ENCODE data around the gene PRKAG2.

GRCh38 chr7:151601521-151602305, 275.2 kb downstream of the PRKAG2 start:
- TF ChIP-seq STAG1 (CRISPR knock-in tag; IDR thresholded peaks at IDR 0.05), result no peak
- TF ChIP-seq FOXK1 (CRISPR knock-in tag; IDR thresholded peaks at IDR 0.05; ENCODE audit: borderline replicate concordance, low read depth), result no peak
- no peak for TF ChIP-seq CTCF (CRISPR knock-in tag; IDR thresholded peaks at IDR 0.05)
- no peak for TF ChIP-seq TCF7L2 (IDR thresholded peaks at IDR 0.05; ENCODE audit: low read depth, low read length)
- no peak for TF ChIP-seq RBM22 (optimal IDR thresholded peaks at IDR 0.05; ENCODE audit: low read length)
- no peak for TF ChIP-seq THAP11 (CRISPR knock-in tag; IDR thresholded peaks at IDR 0.05)
- TF ChIP-seq SMAD1 (CRISPR knock-in tag; IDR thresholded peaks at IDR 0.05; ENCODE audit: borderline replicate concordance, low read depth), result no peak
- no peak for TF ChIP-seq MLX (CRISPR knock-in tag; IDR thresholded peaks at IDR 0.05)
- TF ChIP-seq FOXP1 (IDR thresholded peaks at IDR 0.05), result no peak
- no peak for TF ChIP-seq FOXP1 (CRISPR knock-in tag; IDR thresholded peaks at IDR 0.05)
- TF ChIP-seq BHLHE40 (IDR thresholded peaks at IDR 0.05; ENCODE audit: low read length), result no peak
- TF ChIP-seq CEBPB (IDR thresholded peaks at IDR 0.05; ENCODE audit: borderline replicate concordance, low read depth, low read length), result no peak
- TF ChIP-seq ZFP62 (CRISPR knock-in tag; IDR thresholded peaks at IDR 0.05), result no peak
- no peak for TF ChIP-seq POLR2A (IDR thresholded peaks at IDR 0.05; ENCODE audit: insufficient read depth in 1 of 2, low read depth in 2 of 2, low read length in 2 of 2)
- TF ChIP-seq TCF7 (IDR thresholded peaks at IDR 0.05; ENCODE audit: low read depth), result no peak
